HG03354 (cell line): Measurements from ENCODE around the gene C16orf90.
"Not testable (repeated sequence)": the region's sequence is repeated elsewhere in the genome, so short reads cannot be mapped to it uniquely, and the experiment has no call there.

Source experiments
- ATAC-seq: cut with Tn5 transposase; IDR thresholded peaks from one replicate; pipeline ENCODE4 v1.9.1; 2021; ENCODE audit warnings: mild to moderate bottlenecking; ENCODE audit not compliant: unreplicated experiment, poor library complexity, severe bottlenecking

The C16orf90 gene

GRCh38 chr16:3485821-3486505 is 9.3 kb downstream of the C16orf90 start:
- no peak for ATAC-seq

- ATAC-seq = no peak
These were observed 10.1 kb downstream of the C16orf90 start for GRCh38 chr16:3485097-3485745.

GRCh38 chr16:3484318-3485096 is 10.8 kb downstream of the C16orf90 start:
- no peak for ATAC-seq

GRCh38 chr16:3482659-3483241 is 12.5 kb downstream of the C16orf90 start:
- no peak for ATAC-seq

- ATAC-seq = no peak
These were observed 13.3 kb downstream of the C16orf90 start for GRCh38 chr16:3481696-3482658.

GRCh38 chr16:3480901-3481695 is 14.2 kb downstream of the C16orf90 start:
- ATAC-seq = no peak

- no peak for ATAC-seq
These were observed 15.6 kb downstream of the C16orf90 start for GRCh38 chr16:3479654-3480216.

- ATAC-seq = no peak
These were observed 16.9 kb downstream of the C16orf90 start for GRCh38 chr16:3478242-3478925.

GRCh38 chr16:3476409-3476808 is 18.9 kb downstream of the C16orf90 start:
- no peak for ATAC-seq

- no peak for ATAC-seq
These were observed 19.5 kb downstream of the C16orf90 start for GRCh38 chr16:3475604-3476375.

GRCh38 chr16:3474870-3475269 is 20.4 kb downstream of the C16orf90 start:
- ATAC-seq = not testable (repeated sequence)

GRCh38 chr16:3474136-3474779 is 21.0 kb downstream of the C16orf90 start:
- no peak for ATAC-seq

GRCh38 chr16:3473596-3473943 is 21.7 kb downstream of the C16orf90 start:
- ATAC-seq = not testable (repeated sequence)

GRCh38 chr16:3472878-3473595 is 22.3 kb downstream of the C16orf90 start:
- no peak for ATAC-seq

GRCh38 chr16:3471518-3472176 is 23.6 kb downstream of the C16orf90 start:
- ATAC-seq = no peak
